ENCODE measurements around the gene MFAP2. TPM values are rescaled to one million over a fixed set of nuclear protein-coding genes. Genes with fewer than 3 reads are reported as not detected.
A peak's percentile ranks its signal among the peaks of the same experiment; 100 is the strongest.

The MFAP2 gene
- total RNA-seq: under 1 TPM in 1 of 2 experiments, not detected in 1; 0.25 TPM

- peaks cover 6% of the 10 kb centered on the region for H3K4me1 Mint-ChIP-seq
- no peak within 1 kb of the TSS for H3K27ac Mint-ChIP-seq
- no peaks in the 10 kb centered on the region for H3K9me3 Mint-ChIP-seq
- peaks cover 31% of the 10 kb centered on the region for H3K27me3 Mint-ChIP-seq
- ChIA-PET CTCF (no interaction called here), POLR2A (interaction anchor here (2.2 kb wide), 1 partner anchor 9 kb away, joined by 6 read pairs; no protein-coding TSS in a partner anchor)
- no peak within 1 kb of the TSS for H3K4me3 Mint-ChIP-seq
- DNase-seq: no peak
- H3K36me3 Mint-ChIP-seq (ENCODE audit: low read depth): peaks cover 3% of the 10 kb centered on the region
Measured at GRCh38 chr1:16980473-16981268, at the start of gene MFAP2. Gene MFAP2 (minus strand): TSS chr1:16980620. CDS start chr1:16978273, 2,347 bp downstream.

GRCh38 chr1:17030206-17030605, 49.8 kb upstream of the MFAP2 start:
- H3K27ac Mint-ChIP-seq: no peak overlapping the region
- CTCF ChIA-PET: no interaction called here
- no peaks in the 10 kb centered on the region for H3K9me3 Mint-ChIP-seq
- peaks cover 29% of the 10 kb centered on the region for H3K36me3 Mint-ChIP-seq (ENCODE audit: low read depth)
- H3K27me3 Mint-ChIP-seq: no peaks in the 10 kb centered on the region
- no peak for DNase-seq
- peaks cover 6% of the 10 kb centered on the region for H3K4me1 Mint-ChIP-seq
- H3K4me3 Mint-ChIP-seq: no peak overlapping the region
- POLR2A ChIA-PET: interaction anchor here (0.6 kb wide), 1 partner anchor 20 kb away, joined by 6 read pairs; no protein-coding TSS in a partner anchor

- Mint-ChIP-seq H3K4me3 (no peak overlapping the region), H3K36me3 (ENCODE audit: low read depth) (peaks cover 35% of the 10 kb centered on the region), H3K27ac (no peak overlapping the region), H3K4me1 (peaks cover 5% of the 10 kb centered on the region), H3K27me3 (no peaks in the 10 kb centered on the region), H3K9me3 (no peaks in the 10 kb centered on the region)
- no peak for DNase-seq
- ChIA-PET CTCF (interaction anchor here (1.6 kb wide), 1 partner anchor 17 kb away, joined by 4 read pairs; no protein-coding TSS in a partner anchor), POLR2A (no interaction called here)
Measured at GRCh38 chr1:17028662-17029188, 48.3 kb upstream of the MFAP2 start.

- DNase-seq: no peak
- POLR2A ChIA-PET: no interaction called here
- no peaks in the 10 kb centered on the region for H3K4me1 Mint-ChIP-seq
- H3K27ac Mint-ChIP-seq: no peak overlapping the region
- no peaks in the 10 kb centered on the region for H3K27me3 Mint-ChIP-seq
- H3K4me3 Mint-ChIP-seq: no peak overlapping the region
- peaks cover 39% of the 10 kb centered on the region for H3K36me3 Mint-ChIP-seq (ENCODE audit: low read depth)
- H3K9me3 Mint-ChIP-seq: no peaks in the 10 kb centered on the region
- CTCF ChIA-PET: interaction anchor here (1.6 kb wide), 1 partner anchor 18 kb away, joined by 4 read pairs; no protein-coding TSS in a partner anchor
Measured at GRCh38 chr1:17027900-17028299, 47.5 kb upstream of the MFAP2 start.

- DNase-seq: no peak
- ChIA-PET POLR2A (no interaction called here), CTCF (no interaction called here)
- Mint-ChIP-seq H3K4me3 (no peak overlapping the region), H3K9me3 (no peaks in the 10 kb centered on the region), H3K27me3 (no peaks in the 10 kb centered on the region), H3K4me1 (no peaks in the 10 kb centered on the region), H3K36me3 (ENCODE audit: low read depth) (peaks cover 41% of the 10 kb centered on the region), H3K27ac (no peak overlapping the region)
Measured at GRCh38 chr1:17027403-17027802, 47.0 kb upstream of the MFAP2 start.

GRCh38 chr1:17024721-17025120, 44.3 kb upstream of the MFAP2 start:
- Mint-ChIP-seq H3K4me1 (peaks cover 2% of the 10 kb centered on the region), H3K27ac (no peak overlapping the region), H3K27me3 (no peaks in the 10 kb centered on the region), H3K9me3 (no peaks in the 10 kb centered on the region), H3K4me3 (no peak overlapping the region), H3K36me3 (ENCODE audit: low read depth) (peaks cover 51% of the 10 kb centered on the region)
- ChIA-PET POLR2A (no interaction called here), CTCF (no interaction called here)
- no peak for DNase-seq

GRCh38 chr1:17023573-17023972, 43.2 kb upstream of the MFAP2 start:
- H3K4me1 Mint-ChIP-seq: peaks cover 10% of the 10 kb centered on the region
- peaks cover 57% of the 10 kb centered on the region for H3K36me3 Mint-ChIP-seq (ENCODE audit: low read depth)
- H3K27ac Mint-ChIP-seq: no peak overlapping the region
- no peak overlapping the region for H3K4me3 Mint-ChIP-seq
- CTCF ChIA-PET: no interaction called here
- no peaks in the 10 kb centered on the region for H3K9me3 Mint-ChIP-seq
- H3K27me3 Mint-ChIP-seq: no peaks in the 10 kb centered on the region
- DNase-seq: no peak
- POLR2A ChIA-PET: no interaction called here

GRCh38 chr1:17023102-17023501, 42.7 kb upstream of the MFAP2 start:
- H3K27ac Mint-ChIP-seq: no peak overlapping the region
- no peaks in the 10 kb centered on the region for H3K27me3 Mint-ChIP-seq
- H3K36me3 Mint-ChIP-seq (ENCODE audit: low read depth): peaks cover 61% of the 10 kb centered on the region
- H3K4me3 Mint-ChIP-seq: no peak overlapping the region
- POLR2A ChIA-PET: interaction anchor here (1.4 to 1.8 kb wide), 2 partner anchors 11 to 12 kb away, joined by 3 to 5 read pairs; partner anchors contain the start of gene ATP13A2
- DNase-seq: no peak
- CTCF ChIA-PET: interaction anchor here (1.6 kb wide), 1 partner anchor 23 kb away, joined by 5 read pairs; no protein-coding TSS in a partner anchor
- peaks cover 14% of the 10 kb centered on the region for H3K4me1 Mint-ChIP-seq
- no peaks in the 10 kb centered on the region for H3K9me3 Mint-ChIP-seq

- Mint-ChIP-seq H3K4me3 (no peak overlapping the region), H3K36me3 (ENCODE audit: low read depth) (peaks cover 51% of the 10 kb centered on the region), H3K9me3 (no peaks in the 10 kb centered on the region), H3K27me3 (no peaks in the 10 kb centered on the region), H3K4me1 (peaks cover 15% of the 10 kb centered on the region), H3K27ac (no peak overlapping the region)
- ChIA-PET CTCF (interaction anchor here (1.4 to 1.6 kb wide), 2 partner anchors 24 to 70 kb away, joined by 5 read pairs; no protein-coding TSS in a partner anchor), POLR2A (interaction anchor here (1.4 to 1.8 kb wide), 2 partner anchors 10 to 11 kb away, joined by 3 to 5 read pairs; partner anchors contain the start of gene ATP13A2)
- no peak for DNase-seq
Measured at GRCh38 chr1:17021896-17022295, 41.5 kb upstream of the MFAP2 start.

GRCh38 chr1:17020502-17020901, 40.1 kb upstream of the MFAP2 start:
- H3K36me3 Mint-ChIP-seq (ENCODE audit: low read depth): peaks cover 51% of the 10 kb centered on the region
- H3K4me1 Mint-ChIP-seq: peaks cover 15% of the 10 kb centered on the region
- POLR2A ChIA-PET: no interaction called here
- no peaks in the 10 kb centered on the region for H3K27me3 Mint-ChIP-seq
- CTCF ChIA-PET: interaction anchor here (0.5 kb wide), 1 partner anchor 105 kb away, joined by 3 read pairs; no protein-coding TSS in a partner anchor
- H3K27ac Mint-ChIP-seq: no peak overlapping the region
- no peak overlapping the region for H3K4me3 Mint-ChIP-seq
- DNase-seq: no peak
- H3K9me3 Mint-ChIP-seq: no peaks in the 10 kb centered on the region

GRCh38 chr1:17018849-17019248, 38.4 kb upstream of the MFAP2 start:
- no peaks in the 10 kb centered on the region for H3K9me3 Mint-ChIP-seq
- H3K4me1 Mint-ChIP-seq: peaks cover 19% of the 10 kb centered on the region

GRCh38 chr1:17017435-17017834, 37.0 kb upstream of the MFAP2 start:
- H3K27me3 Mint-ChIP-seq: peaks cover 5% of the 10 kb centered on the region
- CTCF ChIA-PET: interaction anchor here (0.6 to 0.7 kb wide), 2 partner anchors 32 to 99 kb away, joined by 3 to 4 read pairs; no protein-coding TSS in a partner anchor
- peaks cover 26% of the 10 kb centered on the region for H3K4me1 Mint-ChIP-seq
- POLR2A ChIA-PET: no interaction called here
- H3K27ac Mint-ChIP-seq: no peak overlapping the region
- no peak for DNase-seq
- no peak overlapping the region for H3K4me3 Mint-ChIP-seq
- H3K36me3 Mint-ChIP-seq (ENCODE audit: low read depth): peaks cover 36% of the 10 kb centered on the region
- no peaks in the 10 kb centered on the region for H3K9me3 Mint-ChIP-seq

More at GRCh38 chr1:17018849-17019248, 38.4 kb upstream of the MFAP2 start:
- ChIA-PET POLR2A (no interaction called here), CTCF (interaction anchor here (0.8 to 1.0 kb wide), 2 partner anchors 27 to 58 kb away, joined by 3 read pairs; no protein-coding TSS in a partner anchor)
- Mint-ChIP-seq H3K27me3 (no peaks in the 10 kb centered on the region), H3K27ac (peak overlapping the region; percentile 66), H3K36me3 (ENCODE audit: low read depth) (peaks cover 44% of the 10 kb centered on the region), H3K4me3 (no peak overlapping the region)
- DNase-seq: no peak

- no peaks in the 10 kb centered on the region for H3K9me3 Mint-ChIP-seq
- H3K36me3 Mint-ChIP-seq (ENCODE audit: low read depth): peaks cover 31% of the 10 kb centered on the region
- no peak overlapping the region for H3K4me3 Mint-ChIP-seq
- no peak overlapping the region for H3K27ac Mint-ChIP-seq
- ChIA-PET CTCF (no interaction called here), POLR2A (no interaction called here)
- H3K4me1 Mint-ChIP-seq: peaks cover 32% of the 10 kb centered on the region
- DNase-seq: no peak
- peaks cover 9% of the 10 kb centered on the region for H3K27me3 Mint-ChIP-seq
Measured at GRCh38 chr1:17016317-17016661, 35.9 kb upstream of the MFAP2 start.
